Suprapubic skin (tissue), 3 donors: ENCODE measurements around the gene TRIM9.

Experiments
- CTCF ChIP-seq, 2 donors: fragments of 200-600 bp in 1 of 2; fragments of 450-650 bp in 1 of 2; sonication (generic) in 1 of 2; IDR thresholded peaks; one replicate each; pipeline ENCODE4 v1.5.1; 2016 to 2019; ENCODE audit warnings: antibody characterized with exemption in 2 of 2, mild to moderate bottlenecking in 1 of 2, moderate library complexity in 1 of 2
- POLR2AphosphoS5 ChIP-seq, 3 donors: sonication (generic); formaldehyde crosslinking; IDR thresholded peaks; one replicate each; pipeline ENCODE4 v1.6.1; 2017; ENCODE audit warnings: antibody characterized with exemption in 3 of 3

DNA sequence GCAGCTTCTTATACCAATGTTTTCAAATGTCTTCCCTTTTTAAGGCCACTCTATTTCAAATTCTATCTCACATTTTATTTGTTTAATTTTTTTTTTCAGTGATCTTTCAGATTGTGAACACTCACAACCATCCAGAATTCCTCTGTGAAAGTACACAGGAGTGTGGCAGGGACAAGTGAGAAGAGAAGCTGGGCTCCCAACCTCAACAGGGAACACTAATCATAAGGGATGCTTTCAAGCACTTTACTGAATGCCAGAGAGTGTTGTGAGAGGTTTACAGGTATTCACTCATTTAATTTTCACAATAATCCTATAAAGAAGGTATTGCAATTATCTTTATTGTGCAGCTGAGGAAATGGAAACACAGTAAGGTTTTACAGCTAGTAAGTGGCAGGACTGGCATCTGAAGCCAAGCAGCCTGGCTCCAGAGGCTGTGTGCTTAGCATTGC is 90.5 kb downstream of the TRIM9 start:
- no peak for TF ChIP-seq CTCF (IDR thresholded peaks at IDR 0.05)
- TF ChIP-seq POLR2AphosphoS5 (IDR thresholded peaks at IDR 0.05) = no peak
